ENCODE measurements around the gene TMEM178B.

TMEM178B gene

GRCh38 chr7:141408440-141408839 lies 334.6 kb downstream of the TMEM178B start:
- H3K4me1 ChIP-seq: no peaks in the 10 kb centered on the region
- peaks cover 0 to 5% of the 10 kb centered on the region in 2 donors for H3K27me3 ChIP-seq
- H3K27ac ChIP-seq: no peak overlapping the region
- intact Hi-C loops (cut with DNase I; ENCODE audit: low total_unique reads): no loop called here
- no peaks in the 10 kb centered on the region for H3K36me3 ChIP-seq
- TF ChIP-seq CTCF (IDR thresholded peaks at IDR 0.05): no peak
- no peak overlapping the region for H3K4me3 ChIP-seq
- DNase-seq: no peak
- H3K9me3 ChIP-seq: no peaks in the 10 kb centered on the region

GRCh38 chr7:141409219-141409618 lies 335.4 kb downstream of the TMEM178B start:
- no peak overlapping the region for H3K27ac ChIP-seq
- no peak for DNase-seq
- intact Hi-C loops (cut with DNase I; ENCODE audit: low total_unique reads): no loop called here

GRCh38 chr7:141409801-141410329 lies 336.0 kb downstream of the TMEM178B start:
- no peaks in the 10 kb centered on the region for H3K36me3 ChIP-seq
- peaks cover 0 to 5% of the 10 kb centered on the region in 2 donors for H3K27me3 ChIP-seq
- H3K9me3 ChIP-seq: no peaks in the 10 kb centered on the region
- no peak overlapping the region for H3K4me3 ChIP-seq
- TF ChIP-seq CTCF (IDR thresholded peaks at IDR 0.05): no peak
- intact Hi-C loops (cut with DNase I; ENCODE audit: low total_unique reads): no loop called here
- no peak overlapping the region for H3K27ac ChIP-seq
- no peak for DNase-seq
- H3K4me1 ChIP-seq: no peaks in the 10 kb centered on the region

More at GRCh38 chr7:141409219-141409618, 335.4 kb downstream of the TMEM178B start:
- H3K4me1 ChIP-seq: no peaks in the 10 kb centered on the region
- H3K27me3 ChIP-seq: peaks cover 0 to 5% of the 10 kb centered on the region in 2 donors
- no peaks in the 10 kb centered on the region for H3K36me3 ChIP-seq
- TF ChIP-seq CTCF (IDR thresholded peaks at IDR 0.05): no peak
- H3K9me3 ChIP-seq: no peaks in the 10 kb centered on the region
- no peak overlapping the region for H3K4me3 ChIP-seq

GRCh38 chr7:141410353-141411000 lies 336.6 kb downstream of the TMEM178B start:
- no peaks in the 10 kb centered on the region for H3K9me3 ChIP-seq
- H3K36me3 ChIP-seq: no peaks in the 10 kb centered on the region
- no peak overlapping the region for H3K27ac ChIP-seq
- no peak for TF ChIP-seq CTCF (IDR thresholded peaks at IDR 0.05)
- H3K4me3 ChIP-seq: no peak overlapping the region
- intact Hi-C loops (cut with DNase I; ENCODE audit: low total_unique reads): no loop called here
- H3K4me1 ChIP-seq: no peaks in the 10 kb centered on the region
- no peak for DNase-seq
- H3K27me3 ChIP-seq: peaks cover 0 to 5% of the 10 kb centered on the region in 2 donors

- no peak for TF ChIP-seq CTCF (IDR thresholded peaks at IDR 0.05)
- H3K4me1 ChIP-seq: no peaks in the 10 kb centered on the region
These were observed 337.3 kb downstream of the TMEM178B start for GRCh38 chr7:141411133-141411532.

More at GRCh38 chr7:141411133-141411532, 337.3 kb downstream of the TMEM178B start:
- intact Hi-C loops (cut with DNase I; ENCODE audit: low total_unique reads): no loop called here
- no peak overlapping the region for H3K27ac ChIP-seq
- H3K9me3 ChIP-seq: no peaks in the 10 kb centered on the region
- no peaks in the 10 kb centered on the region for H3K36me3 ChIP-seq
- DNase-seq: no peak
- H3K27me3 ChIP-seq: peaks cover 0 to 5% of the 10 kb centered on the region in 2 donors
- no peak overlapping the region for H3K4me3 ChIP-seq
